Measurements from ENCODE around the gene CCK. TPM values are rescaled to one million over a fixed set of nuclear protein-coding genes. Genes with fewer than 3 reads are reported as not detected.

Gene CCK
- total and polyA plus RNA-seq, 4 donors: 0.25 TPM; not detected in 3

- Histone ChIP-seq H3K4me1 (ENCODE audit: control insufficient read depth in 4 of 4, insufficient read depth in 4 of 4, low read length in 3 of 4) (peaks cover 4 to 12% (median 5%) of the 10 kb centered on the region in 4 donors), H3K36me3 (ENCODE audit: control insufficient read depth in 4 of 4, insufficient read depth in 3 of 4, low read depth in 1 of 4, low read length in 3 of 4) (no peaks in the 10 kb centered on the region), H3K9ac (ENCODE audit: low read depth in 1 of 2, low read length in 2 of 2) (no peak overlapping the region), H3K27me3 (ENCODE audit: control insufficient read depth in 4 of 4, insufficient read depth in 4 of 4, low read length in 3 of 4) (peaks cover 0 to 9% (median 4%) of the 10 kb centered on the region in 4 donors), H3K9me3 (ENCODE audit: control insufficient read depth in 4 of 4, low read length in 3 of 4) (peaks cover 0 to 8% (median 0%) of the 10 kb centered on the region in 4 donors), H3K27ac (ENCODE audit: low read depth in 1 of 2, low read length in 2 of 2) (no peak overlapping the region), H3K4me3 (ENCODE audit: low read depth in 1 of 3, low read length in 3 of 3) (no peak overlapping the region)
- TF ChIP-seq ZBTB33 (IDR thresholded peaks at IDR 0.05) (no peak), RAD21 (IDR thresholded peaks at IDR 0.05) (no peak), JUND (IDR thresholded peaks at IDR 0.05) (no peak), FOXA2 (IDR thresholded peaks at IDR 0.05) (no peak), HNF4A (conservative IDR thresholded peaks at IDR 0.05) (no peak), GABPA (IDR thresholded peaks at IDR 0.05 in 1 of 2, conservative IDR thresholded peaks at IDR 0.05 in 1 of 2) (no peak), HNF4G (IDR thresholded peaks at IDR 0.05) (no peak), TAF1 (conservative IDR thresholded peaks at IDR 0.05) (no peak), YY1 (IDR thresholded peaks at IDR 0.05) (no peak), SP1 (IDR thresholded peaks at IDR 0.05) (no peak), FOXA1 (IDR thresholded peaks at IDR 0.05) (no peak), RXRA (IDR thresholded peaks at IDR 0.05) (no peak), REST (IDR thresholded peaks at IDR 0.05) (no peak)
- TF ChIP-seq, protein P1, sequence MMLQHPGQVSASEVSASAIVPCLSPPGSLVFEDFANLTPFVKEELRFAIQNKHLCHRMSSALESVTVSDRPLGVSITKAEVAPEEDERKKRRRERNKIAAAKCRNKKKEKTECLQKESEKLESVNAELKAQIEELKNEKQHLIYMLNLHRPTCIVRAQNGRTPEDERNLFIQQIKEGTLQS (IDR thresholded peaks at IDR 0.05): no peak
- TF ChIP-seq, protein P2, sequence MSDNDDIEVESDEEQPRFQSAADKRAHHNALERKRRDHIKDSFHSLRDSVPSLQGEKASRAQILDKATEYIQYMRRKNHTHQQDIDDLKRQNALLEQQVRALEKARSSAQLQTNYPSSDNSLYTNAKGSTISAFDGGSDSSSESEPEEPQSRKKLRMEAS (IDR thresholded peaks at IDR 0.05): no peak
- WGBS: 88% methylated on average over 6 of the region's 6 CpGs
- no peak for DNase-seq (ENCODE audit: low spot score)
Measured at GRCh38 chr3:42267878-42268277, 1.9 kb upstream of the CCK start.

GRCh38 chr3:42265059-42265991 lies 660 bp downstream of the CCK start:
- Histone ChIP-seq H3K9me3 (ENCODE audit: control insufficient read depth in 4 of 4, low read length in 3 of 4) (peaks cover 0 to 8% (median 0%) of the 10 kb centered on the region in 4 donors), H3K4me3 (ENCODE audit: low read depth in 1 of 3, low read length in 3 of 3) (no peak overlapping the region), H3K4me1 (ENCODE audit: control insufficient read depth in 4 of 4, insufficient read depth in 4 of 4, low read length in 3 of 4) (peaks cover 4 to 12% (median 5%) of the 10 kb centered on the region in 4 donors), H3K27me3 (ENCODE audit: control insufficient read depth in 4 of 4, insufficient read depth in 4 of 4, low read length in 3 of 4) (peaks cover 0 to 9% (median 4%) of the 10 kb centered on the region in 4 donors), H3K9ac (ENCODE audit: low read depth in 1 of 2, low read length in 2 of 2) (no peak overlapping the region), H3K27ac (ENCODE audit: low read depth in 1 of 2, low read length in 2 of 2) (no peak overlapping the region), H3K36me3 (ENCODE audit: control insufficient read depth in 4 of 4, insufficient read depth in 3 of 4, low read depth in 1 of 4, low read length in 3 of 4) (no peaks in the 10 kb centered on the region)
- WGBS: 15% methylated on average over 60 of the region's 60 CpGs
- TF ChIP-seq, protein P1 (IDR thresholded peaks at IDR 0.05): no peak
- TF ChIP-seq, protein P2 (IDR thresholded peaks at IDR 0.05): no peak
- no peak for TF ChIP-seq TAF1 (conservative IDR thresholded peaks at IDR 0.05)
- no peak for TF ChIP-seq YY1 (IDR thresholded peaks at IDR 0.05)
- TF ChIP-seq RAD21 (IDR thresholded peaks at IDR 0.05): no peak
- TF ChIP-seq HNF4A (conservative IDR thresholded peaks at IDR 0.05): no peak
- no peak for TF ChIP-seq JUND (IDR thresholded peaks at IDR 0.05)
- TF ChIP-seq GABPA (IDR thresholded peaks at IDR 0.05 in 1 of 2, conservative IDR thresholded peaks at IDR 0.05 in 1 of 2): no peak
- no peak for TF ChIP-seq HNF4G (IDR thresholded peaks at IDR 0.05)
- TF ChIP-seq SP1 (IDR thresholded peaks at IDR 0.05): no peak
- no peak for TF ChIP-seq FOXA2 (IDR thresholded peaks at IDR 0.05)
- no peak for TF ChIP-seq RXRA (IDR thresholded peaks at IDR 0.05)
- TF ChIP-seq, protein P3, sequence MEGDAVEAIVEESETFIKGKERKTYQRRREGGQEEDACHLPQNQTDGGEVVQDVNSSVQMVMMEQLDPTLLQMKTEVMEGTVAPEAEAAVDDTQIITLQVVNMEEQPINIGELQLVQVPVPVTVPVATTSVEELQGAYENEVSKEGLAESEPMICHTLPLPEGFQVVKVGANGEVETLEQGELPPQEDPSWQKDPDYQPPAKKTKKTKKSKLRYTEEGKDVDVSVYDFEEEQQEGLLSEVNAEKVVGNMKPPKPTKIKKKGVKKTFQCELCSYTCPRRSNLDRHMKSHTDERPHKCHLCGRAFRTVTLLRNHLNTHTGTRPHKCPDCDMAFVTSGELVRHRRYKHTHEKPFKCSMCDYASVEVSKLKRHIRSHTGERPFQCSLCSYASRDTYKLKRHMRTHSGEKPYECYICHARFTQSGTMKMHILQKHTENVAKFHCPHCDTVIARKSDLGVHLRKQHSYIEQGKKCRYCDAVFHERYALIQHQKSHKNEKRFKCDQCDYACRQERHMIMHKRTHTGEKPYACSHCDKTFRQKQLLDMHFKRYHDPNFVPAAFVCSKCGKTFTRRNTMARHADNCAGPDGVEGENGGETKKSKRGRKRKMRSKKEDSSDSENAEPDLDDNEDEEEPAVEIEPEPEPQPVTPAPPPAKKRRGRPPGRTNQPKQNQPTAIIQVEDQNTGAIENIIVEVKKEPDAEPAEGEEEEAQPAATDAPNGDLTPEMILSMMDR (IDR thresholded peaks at IDR 0.05; ENCODE audit: low read depth, low read length, missing input control): no peak
- TF ChIP-seq EGR1 (IDR thresholded peaks at IDR 0.05; ENCODE audit: low read depth in 2 of 2): no peak
- no peak for DNase-seq (ENCODE audit: low spot score)
